NCI-H1417 treated with DMSO at 0.1 percent for 48 hours (cell line): ENCODE measurements around the gene FLOT1.
A peak's percentile ranks its signal among the peaks of the same experiment; 100 is the strongest.

Experiments used
- DNase-seq: peaks from one replicate; lab custom pipeline; 2025; lab: John Stamatoyannopoulos, UW

Gene FLOT1, protein sequence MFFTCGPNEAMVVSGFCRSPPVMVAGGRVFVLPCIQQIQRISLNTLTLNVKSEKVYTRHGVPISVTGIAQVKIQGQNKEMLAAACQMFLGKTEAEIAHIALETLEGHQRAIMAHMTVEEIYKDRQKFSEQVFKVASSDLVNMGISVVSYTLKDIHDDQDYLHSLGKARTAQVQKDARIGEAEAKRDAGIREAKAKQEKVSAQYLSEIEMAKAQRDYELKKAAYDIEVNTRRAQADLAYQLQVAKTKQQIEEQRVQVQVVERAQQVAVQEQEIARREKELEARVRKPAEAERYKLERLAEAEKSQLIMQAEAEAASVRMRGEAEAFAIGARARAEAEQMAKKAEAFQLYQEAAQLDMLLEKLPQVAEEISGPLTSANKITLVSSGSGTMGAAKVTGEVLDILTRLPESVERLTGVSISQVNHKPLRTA

DNA sequence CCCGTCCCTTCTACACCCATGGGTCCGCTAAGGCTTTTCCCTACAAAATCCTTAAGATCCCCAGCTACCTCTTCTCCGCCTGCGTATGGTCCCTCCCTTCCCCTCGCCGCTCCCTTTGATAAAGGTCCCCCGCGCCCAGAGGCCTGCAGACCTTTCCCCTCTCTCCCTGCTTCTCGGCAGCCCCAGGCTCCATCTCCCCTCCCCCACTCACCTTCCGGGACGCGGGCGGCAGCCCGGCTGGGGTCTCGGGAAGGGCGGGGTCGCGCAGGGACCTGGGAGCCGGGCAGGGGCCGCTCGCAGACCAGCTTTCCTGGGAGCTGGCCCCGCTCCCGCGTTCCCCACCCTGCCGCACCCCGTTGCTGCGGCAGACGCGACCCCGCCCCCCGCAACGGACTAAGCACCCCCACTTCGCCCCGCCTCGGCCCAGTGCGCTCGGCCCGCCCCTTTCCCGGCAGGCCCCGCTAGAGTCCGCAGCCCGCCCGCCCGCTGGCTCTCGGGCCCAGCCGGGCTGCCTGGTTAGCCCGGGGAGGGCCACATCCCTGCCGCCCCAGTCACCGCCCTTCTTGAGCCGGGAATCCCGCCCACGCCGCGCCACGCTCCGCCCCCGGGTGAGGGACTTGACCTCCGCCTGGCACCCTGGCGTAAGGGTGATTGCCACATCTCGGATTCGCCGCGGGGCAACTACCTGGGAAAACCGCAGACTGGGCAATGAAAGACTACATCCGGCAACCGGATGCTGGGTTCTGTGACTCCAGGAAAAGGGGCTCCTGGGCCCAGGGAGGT, at the start of gene FLOT1:
Gene FLOT1, minus strand, starts transcription at position 372 of the 783 bp plus-strand sequence. CDS start 498 bp downstream, outside the sequence.
- DNase-seq: no peak

DNA sequence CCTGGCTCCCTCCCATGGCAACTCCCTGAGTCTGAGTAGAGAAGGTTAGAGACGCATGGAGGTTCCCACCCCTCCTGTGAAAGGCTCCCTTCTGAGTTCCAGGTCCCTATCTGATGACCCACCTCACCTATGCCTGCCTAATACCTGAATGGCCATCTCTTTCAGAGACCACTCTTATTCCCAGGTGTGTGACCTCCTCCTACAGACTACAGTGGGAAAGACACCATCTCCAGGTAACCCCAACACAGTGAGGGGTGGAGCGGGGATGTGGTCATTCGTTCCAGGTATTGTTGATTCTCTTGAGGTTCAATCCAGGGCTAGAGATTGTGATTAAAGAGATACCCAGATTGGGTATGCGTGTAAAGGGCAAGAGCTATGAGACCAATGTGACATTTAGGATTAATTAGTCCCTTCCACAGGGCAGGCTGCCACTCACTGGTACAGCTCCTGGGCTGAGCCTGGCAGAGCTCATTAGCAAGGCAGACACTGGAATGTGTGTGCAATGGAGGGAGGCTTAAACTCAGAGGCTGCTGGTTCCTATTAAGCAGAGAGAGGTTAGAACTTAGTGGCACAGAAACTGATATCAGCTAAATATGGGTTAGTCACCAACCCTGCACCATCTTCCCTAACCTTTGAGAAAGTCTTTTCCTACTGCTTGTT, 48.4 kb upstream of the FLOT1 start:
- no peak for DNase-seq

DNA sequence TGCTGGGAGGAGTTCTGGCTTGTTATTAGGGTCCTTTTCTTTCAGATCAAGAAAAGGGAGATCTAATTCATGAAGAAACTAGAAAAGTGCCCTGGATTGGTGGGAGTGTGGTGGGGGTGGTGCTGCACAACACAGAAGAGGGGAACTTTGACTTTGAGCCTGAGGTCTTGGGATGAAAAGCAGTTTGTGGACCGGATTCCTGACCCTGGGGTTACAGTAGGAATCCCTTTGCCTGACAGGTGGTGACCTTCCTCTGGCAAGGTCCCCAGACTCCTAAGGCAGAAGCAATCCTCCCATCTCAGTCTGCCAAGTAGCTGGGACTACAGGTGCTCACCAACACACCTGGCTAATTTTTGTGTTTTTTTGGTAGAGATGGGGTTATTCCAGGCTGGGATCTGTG, 47.1 kb upstream of the FLOT1 start:
- DNase-seq: no peak

DNA sequence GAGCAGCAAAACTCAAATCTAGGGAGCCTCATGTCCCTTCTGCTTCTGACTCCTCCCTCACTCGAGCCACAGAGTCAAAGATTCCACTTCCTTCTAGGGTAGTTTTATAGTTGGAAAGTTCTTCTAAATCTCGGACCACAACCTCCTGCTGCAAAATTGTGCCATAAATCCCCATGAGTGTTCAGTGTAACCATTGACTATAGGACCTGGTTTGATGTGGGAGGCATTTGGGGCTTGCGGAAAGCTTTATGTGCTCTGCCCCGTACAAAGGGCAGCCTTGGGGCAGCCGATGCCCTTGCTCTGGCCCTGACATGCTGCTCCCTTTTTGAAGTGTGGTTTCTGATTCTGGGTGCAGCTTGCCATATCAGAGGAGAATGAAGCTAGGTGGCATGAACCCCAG, 45.5 kb upstream of the FLOT1 start:
- DNase-seq: no peak

DNA sequence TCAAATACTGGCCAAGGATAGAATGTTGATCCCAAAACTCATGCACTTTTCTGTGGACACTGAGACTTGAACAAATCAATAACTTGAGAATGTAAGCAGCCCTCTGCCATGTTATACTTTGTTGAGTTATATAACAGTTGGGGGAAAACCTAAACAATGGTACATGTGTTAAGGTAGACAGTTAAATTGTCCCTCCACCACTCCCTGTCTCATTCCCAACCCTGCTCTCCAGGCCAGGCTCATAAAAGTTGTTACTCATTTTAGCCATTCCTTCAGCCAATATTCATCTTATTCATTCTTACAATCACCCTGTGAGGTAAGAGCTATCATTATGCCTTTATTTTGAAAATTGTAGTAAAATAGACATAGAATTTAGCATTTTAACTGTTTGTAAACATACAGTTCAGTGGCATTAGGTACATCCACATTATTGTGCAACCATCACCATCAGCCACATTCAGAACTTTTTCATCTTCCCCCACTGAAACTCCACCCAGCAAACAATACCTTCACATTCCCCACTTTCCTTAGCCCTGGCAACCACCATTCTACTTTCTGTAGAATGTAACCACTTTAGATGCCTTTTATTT, 40.0 kb upstream of the FLOT1 start:
- no peak for DNase-seq

DNA sequence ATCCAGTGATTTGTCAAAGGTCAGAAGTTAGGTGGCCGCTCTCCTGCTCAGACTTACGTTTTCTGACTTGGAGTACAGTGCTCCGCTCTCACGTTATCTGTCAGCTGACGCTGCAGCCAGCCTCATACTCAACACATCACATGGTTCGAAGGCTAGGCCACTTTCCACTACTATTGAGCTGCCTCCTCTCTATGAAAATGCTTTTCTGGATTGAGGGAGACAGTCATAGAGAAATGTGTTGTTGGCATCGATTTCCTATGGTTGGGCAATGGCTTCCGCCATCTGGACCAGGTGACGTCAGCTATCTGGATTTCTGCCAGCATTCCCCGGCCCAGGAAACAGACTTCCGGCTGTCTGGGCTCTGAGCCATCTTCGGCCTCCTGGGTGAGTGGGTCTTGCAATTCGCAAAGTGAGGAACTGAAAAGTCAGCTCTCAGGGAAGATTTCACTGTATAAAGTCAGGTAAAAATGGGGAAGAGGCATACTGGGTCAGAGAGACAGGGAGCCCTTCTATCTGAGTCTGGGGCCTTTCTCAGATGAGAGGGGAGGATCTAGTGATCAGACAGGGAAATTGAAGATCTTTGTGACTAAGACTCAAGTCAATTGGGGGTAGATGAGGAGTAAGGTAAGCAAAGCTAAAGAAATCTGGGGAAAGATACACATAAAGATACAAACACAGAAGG, 39.4 kb upstream of the FLOT1 start:
- peak; percentile 2 for DNase-seq

DNA sequence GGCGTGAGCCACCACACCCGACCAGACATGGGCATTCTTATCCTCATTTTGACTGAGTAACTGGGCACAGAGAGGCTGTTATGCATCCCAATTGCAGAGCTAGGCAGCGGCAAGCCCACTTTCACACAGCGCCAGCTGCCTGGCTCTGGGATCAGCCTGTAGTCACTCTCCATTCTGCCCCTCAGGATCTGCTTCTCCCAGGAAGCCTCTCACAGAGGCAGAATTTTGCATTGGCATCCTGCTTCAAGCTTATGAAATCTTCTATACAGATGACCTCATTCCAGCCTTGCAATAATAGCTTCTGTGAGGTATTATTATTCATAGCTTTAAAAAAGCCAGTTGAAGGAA, 38.9 kb upstream of the FLOT1 start:
- no peak for DNase-seq

DNA sequence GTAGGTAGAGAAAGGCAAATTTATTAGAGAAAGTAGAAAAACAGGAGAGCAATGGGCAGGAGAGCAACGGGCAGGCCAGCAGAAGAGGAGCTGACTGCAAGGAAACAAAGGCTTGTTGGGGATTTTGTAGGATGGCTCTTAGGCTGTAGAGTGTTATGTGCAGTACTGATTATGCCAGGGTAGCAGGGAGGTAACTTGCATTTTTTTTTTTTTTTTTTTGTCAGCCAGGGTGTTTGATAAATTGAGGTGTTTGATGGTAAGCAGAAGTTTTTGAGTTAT, 38.1 kb upstream of the FLOT1 start:
- no peak for DNase-seq

DNA sequence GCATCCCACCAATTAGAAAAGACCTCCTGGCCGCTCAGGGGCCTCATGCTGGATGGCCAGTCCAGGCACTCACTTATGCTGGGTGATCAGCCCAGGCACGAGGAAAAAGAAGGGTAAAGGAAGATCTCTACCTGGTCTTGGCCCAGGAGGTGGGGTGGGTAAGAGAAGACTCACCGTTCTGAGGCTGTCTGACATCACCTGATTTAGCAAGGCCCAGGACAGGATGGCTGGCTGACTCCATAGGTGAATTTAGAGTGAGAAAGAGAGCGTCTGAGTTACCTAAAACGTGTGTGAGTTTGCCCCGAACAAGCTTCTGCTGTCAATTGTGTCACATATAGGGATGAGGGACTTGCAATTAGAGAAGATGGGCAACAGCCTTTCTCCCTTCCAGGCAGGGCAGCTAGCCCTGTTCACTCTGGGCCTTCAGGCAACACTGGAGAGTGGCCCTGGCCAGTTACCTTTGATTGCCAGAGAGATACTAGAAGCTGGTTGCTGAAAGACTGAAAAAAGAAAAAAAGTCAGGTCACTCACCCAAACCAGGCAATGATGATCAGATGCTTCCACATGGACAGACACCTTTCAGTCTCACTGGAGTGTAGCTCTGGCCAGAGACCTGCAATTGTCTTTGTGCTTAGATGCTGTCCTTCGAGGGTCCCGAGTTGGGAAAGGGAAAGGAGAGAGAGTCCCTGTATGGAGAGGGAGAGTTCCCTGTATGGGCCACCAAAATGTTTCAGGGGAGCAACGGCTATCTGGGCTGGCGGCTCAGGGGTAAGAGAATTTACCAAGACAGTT, 37.6 kb upstream of the FLOT1 start:
- no peak for DNase-seq

DNA sequence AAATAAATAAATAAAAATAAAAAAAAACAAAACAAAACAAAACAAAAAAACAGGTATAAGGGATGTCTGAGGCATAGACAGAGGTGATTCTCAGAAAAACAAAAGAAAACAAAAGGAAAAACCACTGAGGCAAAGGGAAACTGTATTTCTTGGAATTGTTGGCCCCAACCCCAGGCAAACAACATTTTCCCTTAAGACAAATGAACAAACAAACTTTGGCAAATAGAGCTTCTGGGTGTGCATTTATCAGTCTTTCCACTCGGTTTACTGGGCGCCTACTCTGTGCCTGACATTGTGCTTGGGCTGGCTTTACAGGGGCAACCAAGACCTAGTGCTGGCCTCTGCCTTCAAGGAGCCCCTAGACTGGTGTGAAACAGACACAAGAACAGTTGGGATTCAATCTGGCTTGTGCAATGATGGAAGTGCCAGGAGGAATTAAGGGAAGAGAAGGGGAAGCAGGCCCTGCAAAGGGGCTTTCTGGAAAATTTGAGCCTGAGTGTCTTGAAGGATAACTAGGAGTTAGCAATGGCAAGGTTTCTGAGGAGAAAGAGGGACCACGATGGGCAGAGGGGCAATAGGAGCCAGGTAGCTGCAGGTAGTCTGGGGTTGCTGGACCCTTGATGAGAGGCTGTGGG, 35.6 kb upstream of the FLOT1 start:
- DNase-seq: no peak

DNA sequence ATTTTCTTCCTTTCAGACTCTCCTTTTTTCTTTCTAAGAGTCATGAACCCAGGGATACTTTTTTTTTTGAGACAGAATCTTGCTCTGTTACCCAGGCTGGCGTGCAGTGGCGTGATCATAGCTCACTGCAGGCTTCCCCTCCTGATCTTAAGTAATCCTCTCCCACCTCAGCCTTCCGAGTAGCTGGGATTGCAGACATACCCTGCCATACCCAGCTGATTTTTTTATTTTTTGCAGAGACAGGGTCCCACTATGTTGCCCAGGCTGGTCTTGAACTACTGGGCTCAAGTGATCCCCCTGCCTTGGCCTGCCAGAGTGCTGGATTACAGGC, 34.6 kb upstream of the FLOT1 start:
- DNase-seq: no peak

DNA sequence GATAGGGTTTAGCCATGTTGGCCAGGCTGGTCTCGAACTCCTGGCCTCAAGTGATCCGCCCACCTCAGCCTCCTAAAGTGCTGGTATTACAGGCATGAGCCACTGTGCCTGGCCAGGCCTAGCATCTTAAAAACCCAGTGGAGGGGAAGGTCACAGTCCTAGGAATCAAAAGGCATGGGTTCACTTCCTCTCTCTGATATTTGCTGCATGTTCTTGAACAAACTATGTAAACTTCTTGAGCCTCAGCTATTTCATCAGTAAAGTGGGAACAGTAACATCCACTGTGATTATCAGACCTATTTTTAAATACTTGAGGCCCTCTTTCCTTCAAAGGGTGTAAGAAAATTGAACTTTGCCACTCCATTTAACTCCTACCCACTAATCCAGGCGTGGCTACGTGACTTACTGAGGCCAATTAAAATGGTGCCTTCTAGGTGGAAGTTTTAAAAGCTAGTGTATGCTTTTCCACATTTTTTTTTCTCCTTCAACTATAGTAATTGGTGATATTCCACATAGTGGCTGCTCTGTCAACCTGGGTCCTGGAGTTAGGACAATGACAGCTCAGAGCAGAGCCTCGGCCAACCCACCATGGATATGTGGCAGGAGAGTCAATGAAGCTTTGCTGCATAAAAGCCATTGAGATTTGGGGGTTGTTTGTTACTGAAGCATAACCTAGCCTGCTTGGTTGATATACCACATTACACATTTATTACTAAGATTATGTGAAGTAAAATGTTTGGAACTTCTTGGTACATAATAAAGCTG, 34.1 kb upstream of the FLOT1 start:
- no peak for DNase-seq

DNA sequence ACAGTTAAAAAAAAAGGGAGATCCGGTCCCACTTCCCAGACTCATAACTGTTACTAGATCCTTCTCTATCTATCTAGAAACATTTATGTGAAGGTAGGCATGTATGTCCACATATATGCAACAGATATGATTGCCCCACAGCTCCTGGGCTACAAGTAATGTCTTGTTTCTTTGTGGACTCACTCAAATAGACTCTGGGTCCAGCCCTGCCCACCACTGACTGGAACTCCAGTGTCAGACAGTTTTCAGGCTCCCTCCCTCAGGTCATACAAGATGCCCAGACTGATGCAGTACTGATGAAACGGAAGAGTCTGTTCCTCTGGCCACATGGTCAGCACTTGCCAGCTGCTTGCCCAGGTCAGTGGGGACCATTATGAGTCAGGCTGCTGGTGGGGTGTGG, 32.6 kb upstream of the FLOT1 start:
- DNase-seq: no peak

DNA sequence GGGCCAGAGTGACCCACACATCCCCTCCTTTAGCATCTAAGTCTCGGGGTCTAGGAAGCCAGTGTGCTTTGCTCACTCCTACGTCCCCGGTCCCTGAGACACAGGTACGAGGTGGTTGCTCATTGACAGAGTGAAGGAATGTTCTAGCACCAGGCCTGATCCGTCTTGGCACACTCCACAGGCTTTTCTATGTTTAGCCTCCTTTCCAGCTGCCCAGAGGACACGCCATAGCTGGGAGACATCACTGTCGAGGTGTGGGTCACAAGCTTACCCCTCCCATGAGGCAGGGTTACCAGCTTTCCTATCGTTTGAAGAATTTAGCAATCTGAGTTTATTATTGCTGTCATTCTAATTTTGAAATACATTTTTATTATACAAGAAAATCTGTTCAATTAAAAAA, 32.2 kb upstream of the FLOT1 start:
- DNase-seq: no peak

DNA sequence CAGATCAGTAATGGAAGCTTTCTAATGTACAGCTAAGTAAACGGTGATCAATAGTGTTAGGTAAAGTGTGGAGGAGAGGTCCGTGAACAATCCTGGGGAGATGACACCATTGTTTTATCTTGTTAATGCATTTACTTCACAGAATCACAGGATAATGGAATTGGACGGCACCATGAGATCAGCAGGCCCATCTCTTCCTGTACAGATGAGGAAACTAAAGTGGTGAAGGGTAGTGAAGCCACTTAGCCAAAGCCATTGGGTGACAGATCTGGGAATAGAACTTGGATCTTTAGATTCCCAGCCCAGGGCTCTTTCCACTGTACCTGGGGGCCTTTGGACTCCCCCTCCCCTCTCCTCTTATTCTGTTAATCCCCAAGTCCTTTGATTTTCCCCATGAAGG, 28.1 kb upstream of the FLOT1 start:
- DNase-seq: no peak

DNA sequence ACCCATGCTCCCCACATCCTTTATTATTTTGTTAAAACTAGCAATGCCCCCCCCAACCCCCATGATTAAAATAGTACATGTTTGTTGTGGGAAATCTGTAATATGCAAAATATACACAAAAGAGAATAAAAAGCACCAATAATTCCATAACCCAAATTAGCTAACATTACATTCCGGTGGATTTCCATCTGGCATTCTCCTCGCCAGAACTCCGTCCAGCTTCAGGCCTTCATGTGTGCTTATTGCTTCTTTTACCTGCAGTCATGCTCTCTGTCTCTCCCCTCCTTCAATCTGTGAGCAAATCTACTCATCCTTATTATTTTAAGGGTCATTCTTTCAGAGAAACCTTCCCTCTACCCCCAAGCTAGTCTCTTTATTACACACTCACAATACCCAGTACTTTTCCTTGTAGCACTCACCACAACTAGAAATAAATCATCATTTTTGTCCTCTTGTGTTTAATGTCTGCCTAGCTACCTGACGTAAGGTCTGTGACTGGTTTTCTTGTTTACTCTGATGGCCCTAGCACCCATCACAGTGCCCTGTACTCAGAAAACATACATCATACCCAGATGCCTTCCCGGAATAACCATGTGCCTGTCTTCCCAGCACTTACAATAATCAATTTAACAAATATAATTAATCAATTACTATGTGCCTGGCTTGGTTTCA, 27.5 kb upstream of the FLOT1 start:
- DNase-seq: no peak

DNA sequence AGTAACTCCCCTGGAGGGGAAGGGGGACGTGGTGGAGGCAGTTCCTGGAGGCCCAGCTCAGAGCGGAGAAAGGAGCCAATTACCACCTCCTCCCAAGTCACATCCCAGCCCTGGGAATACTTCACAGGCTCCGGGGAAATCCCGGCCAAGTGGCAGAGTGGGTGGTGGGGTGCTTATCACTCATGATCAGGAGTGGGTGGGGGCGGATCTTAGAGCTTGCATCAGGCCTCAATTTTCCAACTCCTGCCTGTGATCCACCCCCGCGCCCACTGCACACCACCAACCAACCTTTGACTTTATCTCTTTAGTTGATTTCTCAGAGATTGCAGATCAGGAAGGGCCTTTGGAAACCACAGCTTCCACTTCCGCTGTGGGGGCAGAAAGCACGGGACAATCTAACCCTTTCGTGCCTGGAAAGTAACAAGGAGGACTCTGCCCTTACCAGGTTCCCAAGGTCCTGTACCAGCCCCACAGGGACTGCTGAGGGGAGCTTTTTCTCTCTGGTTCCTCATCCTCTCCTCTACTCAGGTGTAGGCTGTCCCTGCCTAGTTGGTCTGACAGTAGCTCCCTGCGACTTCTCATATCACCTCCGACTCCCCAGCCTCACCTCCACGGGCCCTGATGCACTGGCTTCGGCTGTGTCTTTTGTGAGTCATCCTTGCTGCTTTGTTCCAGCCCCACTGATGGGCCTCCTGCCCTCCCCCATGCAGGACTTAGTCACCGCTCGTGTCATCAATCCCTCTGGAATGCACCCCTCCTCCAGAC, 26.8 kb upstream of the FLOT1 start:
- no peak for DNase-seq

DNA sequence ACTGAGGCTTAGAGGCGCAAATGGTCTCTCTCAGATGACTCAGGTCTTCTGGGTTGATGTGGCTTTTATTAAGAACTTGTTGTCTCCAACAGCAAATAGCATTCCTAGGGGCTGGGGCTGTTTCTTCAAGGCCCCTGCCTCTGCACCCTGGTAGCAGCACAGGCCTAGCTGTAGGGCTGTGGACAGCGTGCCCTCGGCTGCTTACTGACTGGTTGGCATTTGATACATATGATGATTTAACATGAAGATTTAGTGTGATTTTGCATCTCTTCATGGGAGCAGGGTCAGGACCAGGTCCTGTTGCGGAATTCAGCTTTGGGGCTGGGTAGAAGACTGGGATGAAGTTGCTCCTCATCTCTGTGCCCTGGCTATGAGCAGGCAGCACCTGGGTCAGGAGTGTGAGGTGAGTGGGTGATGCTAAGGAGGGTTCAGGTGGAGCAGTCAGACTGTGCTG, 26.2 kb upstream of the FLOT1 start:
- no peak for DNase-seq

DNA sequence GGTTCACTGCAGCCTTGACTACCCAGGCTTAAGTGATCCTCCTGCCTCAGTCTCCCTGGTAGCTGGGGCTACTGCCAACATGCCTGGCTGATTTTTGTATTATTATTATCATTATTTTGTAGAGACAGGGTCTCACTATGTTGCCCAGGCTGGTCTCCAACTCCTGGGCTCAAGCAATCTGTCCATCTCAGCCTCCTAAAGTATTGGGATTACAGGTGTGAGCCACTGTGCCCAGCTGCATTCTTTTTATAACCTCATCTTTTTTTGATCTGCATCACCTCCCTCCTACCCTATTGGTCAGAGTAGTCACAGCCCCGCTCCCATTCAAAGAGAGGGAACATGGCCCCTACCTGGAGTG, 25.4 kb upstream of the FLOT1 start:
- DNase-seq: no peak
